ENCODE results near the gene NDUFA11. TPM values are rescaled to one million over a fixed set of nuclear protein-coding genes. Genes with fewer than 3 reads are reported as not detected.
A peak's percentile ranks its signal among the peaks of the same experiment; 100 is the strongest.

NDUFA11 gene
- total and polyA plus RNA-seq, 2 of the 4 experiments (the other 2 are of a cell fraction) = 375 to 1,276 TPM

DNA sequence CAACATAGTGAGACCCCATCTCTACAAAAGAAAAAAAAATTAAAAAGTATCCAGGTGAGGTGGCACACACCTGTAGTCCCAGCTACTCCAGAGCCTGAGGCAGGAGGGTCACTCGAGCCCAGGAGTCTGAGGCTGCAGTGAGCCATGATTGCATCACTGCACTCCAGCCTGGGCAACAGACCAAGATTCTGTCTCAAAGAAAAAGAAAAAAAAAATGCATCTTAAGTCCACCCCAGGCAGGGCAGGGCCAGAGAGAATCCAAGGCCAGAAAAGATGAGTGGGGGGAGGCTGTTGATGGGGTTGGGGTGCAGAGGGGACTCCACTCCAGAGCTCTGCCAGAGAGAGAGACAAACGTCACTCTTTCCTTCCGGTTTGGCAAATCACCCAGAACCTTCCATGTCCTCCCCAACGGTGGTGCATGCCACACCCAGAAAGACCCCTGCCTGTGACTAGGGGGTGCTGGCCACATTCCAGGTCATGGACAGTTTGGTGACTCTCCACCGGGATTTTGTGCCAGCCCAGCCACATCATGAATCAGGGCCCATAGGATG, 52.8 kb downstream of the NDUFA11 start:
- CTCF ChIA-PET = no interaction called here

More for the DNA sequence above, 52.8 kb downstream of the NDUFA11 start:
- Histone ChIP-seq H2BK20ac (ENCODE audit: low read depth, low read length) (no peak overlapping the region), H3K4ac (ENCODE audit: low read depth, low read length) (0 out of 2 replicates have a peak overlapping the region, but pooled peaks have one; percentile 9), H3K18ac (ENCODE audit: low read depth, low read length) (no peak overlapping the region), H2AK5ac (ENCODE audit: low read depth, low read length) (peak overlapping the region; percentile 52; the same call in 1 of the 2 replicates), H2BK5ac (ENCODE audit: low read depth, low read length, poor library complexity, severe bottlenecking) (no peak overlapping the region), H3K27me3 (ENCODE audit: control insufficient read depth, insufficient read depth, low read length) (peaks cover 35% of the 10 kb centered on the region), H4K20me1 (ENCODE audit: insufficient read depth, low read length) (no peaks in the 10 kb centered on the region), H4K5ac (ENCODE audit: low read depth, low read length) (no peak overlapping the region), H3K9ac (ENCODE audit: low read depth, low read length) (no peak overlapping the region), H3K9me1 (ENCODE audit: insufficient read depth, low read length) (no peaks in the 10 kb centered on the region), H3K4me2 (ENCODE audit: low read depth, low read length) (no peak overlapping the region), H2BK120ac (ENCODE audit: low read depth, low read length) (peak overlapping the region; percentile 35; the same call in 1 of the 2 replicates), H3K23ac (ENCODE audit: low read depth, low read length) (no peak overlapping the region), H3K36me3 (ENCODE audit: control insufficient read depth, insufficient read depth, low read length) (no peaks in the 10 kb centered on the region), H3K14ac (replicated peaks; ENCODE audit: low read depth, low read length) (no peak overlapping the region), H3K27ac (ENCODE audit: insufficient read depth, low read length) (no peak overlapping the region), H4K8ac (ENCODE audit: low read depth in 2 of 2, low read length in 2 of 2) (peak overlapping the region in 1 of 2 experiments; percentile 49; a peak in 1 of 4 replicates), H2BK15ac (ENCODE audit: low read depth, low read length) (no peak overlapping the region), H2AK9ac (replicated peaks; ENCODE audit: low read depth, low read length, poor library complexity) (peak overlapping the region; percentile 65), H3K4me1 (ENCODE audit: control insufficient read depth, insufficient read depth, low read length) (peaks cover 2% of the 10 kb centered on the region; the same call in 1 of the 2 replicates), H3K56ac (ENCODE audit: extremely low read depth, insufficient read depth, low read length) (no peak overlapping the region), H4K91ac (ENCODE audit: insufficient read depth, low read depth, low read length) (no peak overlapping the region), H3K4me3 (ENCODE audit: insufficient read depth, low read depth, low read length) (no peak overlapping the region), H3K79me1 (ENCODE audit: low read depth in 1 of 2, low read length in 2 of 2) (no peaks in the 10 kb centered on the region), H2AFZ (replicated peaks; ENCODE audit: low read length, poor library complexity) (peak overlapping the region; percentile 18), H3K9me3 (ENCODE audit: control insufficient read depth, insufficient read depth, low read length) (no peaks in the 10 kb centered on the region; the same call in 1 of the 2 replicates)
- ATAC-seq (ENCODE audit: low read depth) = peak; percentile 80
- POLR2A ChIA-PET (ENCODE audit: unreplicated experiment) = no interaction called here
- in situ Hi-C loops (cut with MboI; ENCODE audit: low sequenced_read_pairs) (no loop called here), intact Hi-C loops (cut with micrococcal nuclease) (no loop called here), dilution Hi-C loops (cut with HindIII; ENCODE audit: low sequenced_read_pairs, unreplicated experiment) (no loop called here)
- TF ChIP-seq CEBPB (IDR thresholded peaks at IDR 0.05; ENCODE audit: low read depth, low read length) (peak; percentile 96), RFX5 (IDR thresholded peaks at IDR 0.05; ENCODE audit: low read depth, low read length) (no peak)
- BruUV-seq (replicated peaks) = no TSS peak
- no CpG with 5 or more reads among the region's 5 CpGs for WGBS, 2 experiments (ENCODE audit: extremely low coverage in 2 of 2, insufficient read length in 1 of 2)
- DNase-seq = peak; percentile 53
